Lung (tissue), 12 donors: Measurements from ENCODE around the gene KPRP. TPM values are rescaled to one million over a fixed set of nuclear protein-coding genes. Genes with fewer than 3 reads are reported as not detected.

ENCODE experiments used
- ATAC-seq: fragments of 200-7000 bp; cut with Tn5 transposase; one replicate; pipeline ENCODE4 v1.9.1; 2020; ENCODE audit warnings: moderate number of reproducible peaks; ENCODE audit not compliant: insufficient read depth, low FRiP score
- DNase-seq, 3 donors: peaks; one replicate each; pipeline ENCODE4 v3.0.0-alpha.2; 2013 to 2017
- H3K27ac ChIP-seq, 2 donors: one replicate each; pipeline ENCODE4 v1.5.1; 2013; ENCODE audit warnings: mild to moderate bottlenecking in 2 of 2, moderate library complexity in 2 of 2, control low read depth in 1 of 2, inconsistent platforms in 1 of 2, low read depth in 1 of 2, low read length in 1 of 2
- H3K27me3 ChIP-seq, 3 donors: one replicate each; pipeline ENCODE4 v1.5.1; 2013; ENCODE audit warnings: low read length in 2 of 3; ENCODE audit not compliant: control insufficient read depth in 3 of 3, insufficient read depth in 3 of 3
- H3K36me3 ChIP-seq, 4 donors: one replicate each; pipeline ENCODE4 v1.5.1; 2013; ENCODE audit warnings: low read length in 4 of 4, mild to moderate bottlenecking in 1 of 4, moderate library complexity in 1 of 4; ENCODE audit not compliant: control insufficient read depth in 4 of 4, insufficient read depth in 4 of 4
- H3K4me1 ChIP-seq, 5 donors: one replicate each; pipeline ENCODE4 v1.5.1; 2013; ENCODE audit warnings: low read length in 5 of 5, mild to moderate bottlenecking in 2 of 5, moderate library complexity in 1 of 5; ENCODE audit not compliant: control insufficient read depth in 5 of 5, insufficient read depth in 5 of 5
- H3K4me3 ChIP-seq: one replicate; pipeline ENCODE4 v1.5.1; 2013; ENCODE audit warnings: mild to moderate bottlenecking, control low read depth, moderate library complexity
- H3K9ac ChIP-seq, 2 donors: one replicate each; pipeline ENCODE4 v1.5.1; 2013; ENCODE audit warnings: low read length in 2 of 2, control low read depth in 1 of 2; ENCODE audit not compliant: insufficient read depth in 1 of 2
- H3K9me3 ChIP-seq, 4 donors: one replicate each; pipeline ENCODE4 v1.5.1; 2013; ENCODE audit warnings: low read length in 3 of 4, mild to moderate bottlenecking in 1 of 4, moderate library complexity in 1 of 4; ENCODE audit not compliant: control insufficient read depth in 4 of 4, insufficient read depth in 3 of 4
- CTCF ChIP-seq: IDR thresholded peaks from 2 replicates; pipeline ENCODE4 v1.5.1; 2012; ENCODE audit warnings: mild to moderate bottlenecking; ENCODE audit errors: control extremely low read depth, extremely low read depth
- WGBS, 2 donors: extraction: QIAGEN DNeasy Blood & Tissue Kit; methylation state at CpG; one replicate each; pipeline ENCODE4 v1.1.7; 2013; 5-methylcytosine and 5-hydroxymethylcytosine counted together
- polyA plus RNA-seq, 2 donors: library from polyadenylated mRNA; stranded (reverse); fragments of 200-250 nt; gene quantifications; one replicate each; pipeline ENCODE4 v1.2.1, GENCODE V29; 2013
- total RNA-seq, 2 donors: library from RNA; depleted of rRNA in 1 of 2; stranded (reverse); fragments of >200 nt in 1 of 2; gene quantifications; one replicate each; pipeline ENCODE4 v1.2.1, GENCODE V29; 2014 to 2021
- donor health status: control.
- donor health status: control.
- donor health status: Bipolar disorder and iron deficiency.
- donor health status: healthy.
- donor health status: DM: yes; HTN: yes; CAD: no.

Gene KPRP
- total and polyA plus RNA-seq, 4 donors: not detected

- no peak for ATAC-seq
- DNase-seq: no peak
- Histone ChIP-seq H3K27me3 (peaks cover 0 to 4% (median 0%) of the 10 kb centered on the region in 3 donors), H3K9me3 (peaks cover 0 to 5% (median 0%) of the 10 kb centered on the region in 4 donors), H3K27ac (no peak overlapping the region), H3K4me3 (no peak overlapping the region), H3K9ac (no peak overlapping the region), H3K4me1 (no peaks in the 10 kb centered on the region), H3K36me3 (no peaks in the 10 kb centered on the region)
- WGBS, 2 donors: 78% methylated on average over 2 of the region's 2 CpGs
- TF ChIP-seq CTCF: no peak
Measured at GRCh38 chr1:152756872-152757271, 953 bp upstream of the KPRP start.

DNA sequence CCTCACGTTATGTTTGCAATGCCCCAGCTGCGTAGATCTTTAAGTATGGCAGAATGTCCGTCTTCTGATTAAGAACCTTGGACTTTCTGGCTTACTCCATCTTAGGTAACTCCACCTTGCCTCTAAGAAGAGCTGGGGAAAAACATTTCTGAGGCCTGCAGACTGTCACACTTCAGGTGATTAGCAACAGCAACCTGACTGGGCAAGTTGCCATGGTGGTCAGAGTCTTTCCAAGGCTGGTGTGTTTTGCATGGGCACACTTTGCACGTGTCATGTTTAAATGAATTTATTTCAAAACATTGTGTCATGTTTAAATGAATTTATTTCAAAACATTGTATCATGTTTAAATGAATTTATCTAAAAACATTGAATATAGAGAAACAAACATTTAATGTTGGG, 811 bp downstream of the KPRP start:
- WGBS, 2 donors: 80 to 88% methylated on average over 4 of the region's 4 CpGs
- no peak for DNase-seq

DNA sequence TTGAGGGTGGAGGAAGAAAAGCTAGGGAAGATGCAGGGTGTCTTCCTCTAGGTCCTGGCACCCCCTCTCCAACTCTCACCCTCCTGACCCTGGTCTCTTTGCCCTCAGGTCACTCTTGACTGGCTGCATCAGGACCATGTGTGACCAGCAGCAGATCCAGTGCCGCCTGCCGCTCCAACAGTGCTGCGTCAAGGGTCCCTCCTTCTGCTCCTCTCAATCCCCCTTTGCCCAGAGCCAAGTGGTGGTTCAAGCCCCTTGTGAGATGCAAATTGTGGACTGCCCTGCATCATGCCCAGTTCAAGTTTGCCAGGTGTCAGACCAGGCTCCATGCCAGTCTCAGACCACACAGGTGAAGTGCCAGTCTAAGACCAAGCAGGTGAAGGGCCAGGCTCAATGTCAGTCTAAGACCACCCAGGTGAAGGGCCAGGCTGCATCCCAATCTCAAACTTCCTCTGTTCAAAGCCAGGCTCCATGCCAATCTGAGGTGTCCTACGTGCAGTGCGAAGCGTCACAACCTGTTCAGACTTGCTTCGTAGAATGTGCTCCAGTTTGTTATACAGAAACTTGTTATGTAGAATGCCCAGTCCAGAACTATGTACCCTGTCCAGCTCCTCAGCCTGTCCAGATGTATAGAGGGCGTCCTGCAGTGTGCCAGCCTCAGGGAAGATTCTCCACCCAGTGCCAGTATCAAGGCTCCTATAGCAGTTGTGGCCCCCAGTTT, 1.8 kb downstream of the KPRP start:
- TF ChIP-seq CTCF: no peak
- Histone ChIP-seq H3K27ac (no peak overlapping the region), H3K36me3 (no peaks in the 10 kb centered on the region), H3K9ac (no peak overlapping the region), H3K4me3 (no peak overlapping the region), H3K4me1 (no peaks in the 10 kb centered on the region), H3K27me3 (no peaks in the 10 kb centered on the region), H3K9me3 (peaks cover 0 to 8% (median 0%) of the 10 kb centered on the region in 4 donors)
- no peak for DNase-seq
- 73 to 87% methylated on average over 8 of the region's 8 CpGs for WGBS, 2 donors
- no peak for ATAC-seq

More for the DNA sequence above, 811 bp downstream of the KPRP start:
- Histone ChIP-seq H3K4me1 (no peaks in the 10 kb centered on the region), H3K27me3 (no peaks in the 10 kb centered on the region), H3K9me3 (peaks cover 0 to 7% (median 0%) of the 10 kb centered on the region in 4 donors), H3K9ac (no peak overlapping the region), H3K36me3 (no peaks in the 10 kb centered on the region), H3K4me3 (no peak overlapping the region), H3K27ac (no peak overlapping the region)
- no peak for ATAC-seq
- no peak for TF ChIP-seq CTCF
